GM18858 (cell line): ENCODE measurements around the gene GPR61.

Experiments
- ATAC-seq: cut with Tn5 transposase; IDR thresholded peaks from one replicate; pipeline ENCODE4 v1.9.1; 2021; ENCODE audit not compliant: unreplicated experiment

Gene GPR61

GRCh38 chr1:109564194-109564878 is 24.7 kb downstream of the GPR61 start:
- ATAC-seq, result no peak

- no peak for ATAC-seq
These were observed 25.6 kb downstream of the GPR61 start for GRCh38 chr1:109565241-109565640.

GRCh38 chr1:109566982-109567381 is 27.3 kb downstream of the GPR61 start:
- no peak for ATAC-seq

DNA sequence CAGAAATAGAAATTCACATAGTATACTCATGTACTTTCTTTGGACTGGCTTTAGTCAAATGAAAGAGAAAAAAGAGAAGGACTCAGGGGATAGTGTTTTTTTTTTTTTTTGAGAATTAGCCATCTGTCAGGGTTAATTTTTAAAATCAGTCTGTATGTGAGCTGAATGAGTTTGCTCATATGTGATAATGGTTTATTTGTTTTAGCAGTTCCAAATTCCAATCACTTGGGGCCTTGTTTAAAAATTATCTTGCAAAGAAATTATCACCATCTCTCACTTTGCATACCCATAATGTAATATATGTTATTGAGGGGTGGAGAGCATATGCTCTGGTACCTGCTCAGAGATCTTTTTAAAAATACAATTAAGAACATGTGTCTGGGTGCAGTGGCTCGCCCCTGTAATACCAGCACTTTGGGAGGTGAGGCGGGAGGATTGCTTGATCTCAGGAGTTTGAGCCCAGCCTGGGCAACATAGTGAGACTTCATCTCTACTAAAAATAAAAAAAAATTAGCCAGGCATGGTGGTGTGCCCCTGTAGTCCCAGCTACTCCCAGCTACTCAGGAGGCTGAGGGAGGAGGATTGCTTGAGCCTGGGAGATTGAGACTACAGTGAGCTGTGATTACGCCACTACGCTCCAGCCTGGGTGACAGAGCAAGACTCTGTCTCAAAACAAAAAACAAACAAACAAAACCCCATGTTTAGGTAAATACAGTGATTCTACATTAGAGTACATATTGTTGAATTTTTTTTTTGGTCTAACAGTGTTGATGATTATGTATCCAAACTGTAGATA is 28.4 kb downstream of the GPR61 start:
- ATAC-seq, result no peak

- ATAC-seq, result no peak
These were observed 29.7 kb downstream of the GPR61 start for GRCh38 chr1:109569323-109569722.

DNA sequence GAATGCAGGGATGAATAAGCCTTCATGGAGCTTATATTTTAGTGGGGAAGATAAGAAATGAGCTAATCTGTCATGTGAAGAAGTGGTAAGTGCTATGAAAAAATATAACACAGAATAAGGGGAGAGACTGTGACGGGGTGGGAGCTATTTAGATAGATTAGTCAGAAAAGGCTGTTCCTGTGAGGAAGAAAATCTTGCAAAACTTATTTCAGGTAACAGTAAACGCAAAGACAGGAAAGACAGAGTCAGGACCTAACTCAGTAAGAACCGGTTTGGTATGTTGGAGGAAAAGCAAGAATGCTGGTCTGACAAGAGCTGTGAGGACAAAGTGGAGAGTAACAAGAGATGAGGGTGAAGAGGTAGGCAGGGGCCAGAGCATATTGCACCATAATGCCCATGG is 30.7 kb downstream of the GPR61 start:
- ATAC-seq, result no peak

DNA sequence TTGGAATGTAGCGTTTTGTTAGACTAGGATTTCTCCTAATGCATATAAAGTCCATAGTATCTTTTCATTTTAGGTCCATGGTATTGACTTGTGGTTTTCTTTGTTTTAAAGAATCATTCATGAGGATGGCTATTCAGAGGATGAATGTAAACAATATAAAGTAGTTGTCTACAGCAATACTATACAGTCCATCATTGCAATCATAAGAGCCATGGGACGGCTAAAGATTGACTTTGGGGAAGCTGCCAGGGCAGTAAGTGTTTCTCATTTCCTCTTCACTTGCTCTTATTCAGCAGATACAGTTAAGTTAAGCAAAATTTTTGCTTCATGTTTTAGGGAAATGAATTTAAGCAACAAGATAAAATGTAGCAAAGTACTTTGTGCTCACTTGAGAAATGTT is 34.1 kb downstream of the GPR61 start:
- ATAC-seq, result no peak

GRCh38 chr1:109578947-109579443 is 39.3 kb downstream of the GPR61 start:
- ATAC-seq, result no peak

DNA sequence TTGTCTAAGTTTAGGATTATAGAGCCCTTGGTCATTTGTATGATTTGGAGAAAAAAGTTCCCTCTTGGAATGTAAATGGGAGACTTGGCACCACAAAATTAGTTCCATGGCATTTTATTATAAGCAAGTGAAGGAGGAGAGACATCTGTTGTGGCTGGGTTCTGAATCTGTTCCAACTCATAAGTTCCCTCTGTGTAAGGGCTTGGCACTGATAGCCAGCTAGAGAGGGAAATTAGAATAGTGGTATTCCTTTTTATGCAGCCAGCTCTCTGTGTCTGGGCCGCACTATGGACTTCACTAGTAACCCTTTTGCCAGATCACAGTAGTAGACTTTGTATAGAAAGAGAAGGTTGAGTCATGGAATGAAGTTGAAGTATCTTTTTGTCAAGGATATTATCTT is 39.8 kb downstream of the GPR61 start:
- no peak for ATAC-seq

- no peak for ATAC-seq
These were observed 42.3 kb downstream of the GPR61 start for GRCh38 chr1:109582021-109582420.

GRCh38 chr1:109584766-109585165 is 45.1 kb downstream of the GPR61 start:
- no peak for ATAC-seq

DNA sequence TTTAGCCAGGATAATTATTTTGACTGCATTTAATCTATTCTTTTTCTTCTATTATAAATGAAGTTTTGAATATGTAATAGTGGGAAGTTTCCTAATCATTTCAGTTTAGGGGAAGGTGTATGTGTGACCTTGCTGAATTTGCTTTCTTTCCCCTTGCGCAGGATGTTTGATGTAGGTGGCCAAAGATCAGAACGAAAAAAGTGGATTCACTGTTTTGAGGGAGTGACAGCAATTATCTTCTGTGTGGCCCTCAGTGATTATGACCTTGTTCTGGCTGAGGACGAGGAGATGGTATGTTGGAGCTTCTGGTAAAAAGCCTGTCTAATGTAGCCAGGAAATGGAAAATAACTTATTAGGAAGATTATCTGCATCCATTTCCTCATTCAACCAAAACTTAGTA is 46.4 kb downstream of the GPR61 start:
- ATAC-seq, result no peak

GRCh38 chr1:109589177-109589576 is 49.5 kb downstream of the GPR61 start:
- ATAC-seq, result no peak

DNA sequence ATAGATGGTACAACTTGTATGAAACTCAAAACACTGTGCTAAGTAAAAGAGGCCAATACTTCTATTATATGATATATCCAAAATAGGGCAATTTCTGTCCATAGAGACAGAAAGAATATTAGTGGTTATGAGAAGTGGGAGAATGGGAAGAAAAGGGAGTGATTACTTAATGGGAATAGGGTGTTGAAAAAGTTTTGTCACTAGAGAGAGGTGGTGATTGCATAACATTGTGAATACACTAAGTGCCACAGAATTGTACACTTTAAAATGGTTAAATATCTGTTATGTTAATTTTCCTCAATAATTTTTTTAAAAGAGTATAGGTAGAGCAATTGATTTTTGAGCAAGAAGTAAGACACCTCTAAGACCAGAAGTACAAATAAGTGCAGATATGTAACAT is 50.0 kb downstream of the GPR61 start:
- no peak for ATAC-seq

GRCh38 chr1:109592916-109593315 is 53.2 kb downstream of the GPR61 start:
- no peak for ATAC-seq

- no peak for ATAC-seq
These were observed 55.9 kb downstream of the GPR61 start for GRCh38 chr1:109595531-109595930.
